ENCODE measurements around the gene SERPINE2.

- TF ChIP-seq CTCF (IDR thresholded peaks at IDR 0.05) (no peak), POLR2A (IDR thresholded peaks at IDR 0.05) (no peak)
Measured at GRCh38 chr2:223959688-223960087, 79.4 kb downstream of the SERPINE2 start.
